ENCODE results near the gene DSTYK.

GRCh38 chr1:205248793-205249601 lies 37.5 kb upstream of the DSTYK start:
- TF ChIP-seq, protein P1, sequence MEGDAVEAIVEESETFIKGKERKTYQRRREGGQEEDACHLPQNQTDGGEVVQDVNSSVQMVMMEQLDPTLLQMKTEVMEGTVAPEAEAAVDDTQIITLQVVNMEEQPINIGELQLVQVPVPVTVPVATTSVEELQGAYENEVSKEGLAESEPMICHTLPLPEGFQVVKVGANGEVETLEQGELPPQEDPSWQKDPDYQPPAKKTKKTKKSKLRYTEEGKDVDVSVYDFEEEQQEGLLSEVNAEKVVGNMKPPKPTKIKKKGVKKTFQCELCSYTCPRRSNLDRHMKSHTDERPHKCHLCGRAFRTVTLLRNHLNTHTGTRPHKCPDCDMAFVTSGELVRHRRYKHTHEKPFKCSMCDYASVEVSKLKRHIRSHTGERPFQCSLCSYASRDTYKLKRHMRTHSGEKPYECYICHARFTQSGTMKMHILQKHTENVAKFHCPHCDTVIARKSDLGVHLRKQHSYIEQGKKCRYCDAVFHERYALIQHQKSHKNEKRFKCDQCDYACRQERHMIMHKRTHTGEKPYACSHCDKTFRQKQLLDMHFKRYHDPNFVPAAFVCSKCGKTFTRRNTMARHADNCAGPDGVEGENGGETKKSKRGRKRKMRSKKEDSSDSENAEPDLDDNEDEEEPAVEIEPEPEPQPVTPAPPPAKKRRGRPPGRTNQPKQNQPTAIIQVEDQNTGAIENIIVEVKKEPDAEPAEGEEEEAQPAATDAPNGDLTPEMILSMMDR (IDR thresholded peaks at IDR 0.05) = no peak
- TF ChIP-seq POLR2A (IDR thresholded peaks at IDR 0.05) = no peak
